GM12878 (cell line): ENCODE results near the gene RORB. TPM values are rescaled to one million over a fixed set of nuclear protein-coding genes. Genes with fewer than 3 reads are reported as not detected.

Experiments
- CHD2 ChIP-seq: IDR thresholded peaks from 2 replicates; pipeline ENCODE4 v1.6.1; 2011; ENCODE audit warnings: low read depth, low read length, improper control_type of control experiment, borderline replicate concordance
- EED ChIP-seq: sonication (generic); IDR thresholded peaks from 2 replicates; pipeline ENCODE4 v1.6.1; 2016; ENCODE audit warnings: antibody characterized with exemption, low read depth
- EGR1 ChIP-seq, 2 experiments: IDR thresholded peaks; 1 replicate in 1 of 2; 2 replicates in 1 of 2; pipeline ENCODE4 v1.6.1; 2011 to 2012; ENCODE audit warnings: low read depth in 2 of 2, low read length in 2 of 2, borderline replicate concordance in 1 of 2, mild to moderate bottlenecking in 1 of 2, moderate library complexity in 1 of 2
- JUND ChIP-seq: IDR thresholded peaks from 2 replicates; pipeline ENCODE4 v1.6.1; 2012; ENCODE audit warnings: low read depth, mild to moderate bottlenecking, low read length, improper control_type of control experiment, moderate library complexity
- KAT2A ChIP-seq: conservative IDR thresholded peaks from 2 replicates; pipeline ENCODE4 v1.6.1; 2011; ENCODE audit warnings: low read depth, low read length; ENCODE audit not compliant: control insufficient read depth
- KLF5 ChIP-seq: fragments of 450-650 bp; IDR thresholded peaks from 2 replicates; pipeline ENCODE4 v1.6.1; 2014; ENCODE audit warnings: mild to moderate bottlenecking; ENCODE audit not compliant: partially characterized antibody
- PAX5 ChIP-seq: IDR thresholded peaks from 2 replicates; pipeline ENCODE4 v1.6.1; 2011; ENCODE audit warnings: low read depth, low read length, borderline replicate concordance
- RCOR1 ChIP-seq: conservative IDR thresholded peaks from 2 replicates; pipeline ENCODE4 v1.6.1; 2012; ENCODE audit warnings: low read depth, low read length, improper control_type of control experiment
- STAT1 ChIP-seq: fragments of 450-650 bp; conservative IDR thresholded peaks from 2 replicates; pipeline ENCODE4 v1.6.1; 2014; ENCODE audit warnings: antibody characterized with exemption, mild to moderate bottlenecking
- WRNIP1 ChIP-seq: IDR thresholded peaks from 2 replicates; pipeline ENCODE4 v1.6.1; 2011; ENCODE audit warnings: low read depth, low read length, improper control_type of control experiment, borderline replicate concordance
- ZSCAN29 ChIP-seq: fragments of 450-650 bp; IDR thresholded peaks from 2 replicates; pipeline ENCODE4 v1.6.1; 2017; ENCODE audit warnings: mild to moderate bottlenecking, moderate library complexity
- polyA plus RNA-seq, 11 experiments: library from polyadenylated mRNA; depleted of rRNA in 4 of 11; unstranded in 6 of 11; stranded (reverse) in 5 of 11; fragments of >200 nt; fragmentation: Nextera tagmentation in 4 of 11; fragmentation: Illumina TruSeq in 1 of 11; extraction: Ambion mirVana in 4 of 11; extraction: Trizol in 1 of 11; gene quantifications; 1 replicate in 1 of 11; 2 replicates in 10 of 11; pipeline versions ENCODE4 v1.2.1 to v1.2.3, GENCODE V29; 2011 to 2016; ENCODE audit warnings: inconsistent platforms in 2 of 11, missing spikeins in 2 of 11, low read depth in 1 of 11
- total RNA-seq, 4 experiments: library from RNA; depleted of rRNA in 3 of 4; stranded (reverse); fragments of >200 nt in 3 of 4; fragmentation: Illumina TruSeq in 1 of 4; extraction: Trizol in 1 of 4; gene quantifications; 2 replicates each; pipeline versions ENCODE4 v1.2.1 to v1.2.3, GENCODE V29; 2013 to 2021
- TF ChIP-seq, protein P1 (sequence below): fragments of 450-650 bp; IDR thresholded peaks from 2 replicates; pipeline ENCODE4 v1.6.1; 2017; ENCODE audit warnings: mild to moderate bottlenecking
- TF ChIP-seq, protein P2 (sequence below), 3 experiments: IDR thresholded peaks in 2 of 3; conservative IDR thresholded peaks in 1 of 3; 2 replicates each; pipeline ENCODE4 v1.5.1; 2011; ENCODE audit warnings: low read depth in 3 of 3, low read length in 3 of 3, mild to moderate bottlenecking in 3 of 3, control low read depth in 2 of 3, moderate library complexity in 2 of 3, inconsistent platforms in 1 of 3, mixed read lengths in 1 of 3; ENCODE audit not compliant: control insufficient read depth in 2 of 3, insufficient read depth in 1 of 3; ENCODE audit errors: extremely low read depth in 1 of 3

The RORB gene
- total and polyA plus RNA-seq, 10 of the 15 experiments (the other 5 are each of a cell fraction or from before 2014, with no cell fraction given) = under 0.01 to 0.01 TPM; not detected in 8

DNA sequence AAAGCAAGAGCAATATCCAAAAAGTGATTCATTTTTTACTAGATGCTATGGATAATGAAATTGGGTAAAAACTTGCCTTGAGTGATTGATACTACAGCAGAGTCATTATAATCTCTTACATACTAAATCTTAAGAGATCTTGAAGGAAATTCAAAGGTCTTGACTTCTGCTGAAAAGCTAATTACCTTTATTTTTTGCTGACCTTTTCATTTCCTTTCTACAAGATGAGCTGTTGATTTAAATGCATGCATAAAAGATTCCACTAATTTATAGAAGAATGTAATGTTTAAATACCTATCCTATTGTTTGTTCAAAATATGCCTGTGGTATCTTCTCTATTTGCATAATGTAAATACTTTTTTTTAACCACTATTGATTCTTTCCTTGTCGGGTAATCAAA is 27.2 kb downstream of the RORB start (continued):
- TF ChIP-seq KAT2A = no peak
- no peak for TF ChIP-seq PAX5
- TF ChIP-seq STAT1 = no peak
- TF ChIP-seq EED = no peak
- TF ChIP-seq ZSCAN29 = no peak
- TF ChIP-seq, protein P1, sequence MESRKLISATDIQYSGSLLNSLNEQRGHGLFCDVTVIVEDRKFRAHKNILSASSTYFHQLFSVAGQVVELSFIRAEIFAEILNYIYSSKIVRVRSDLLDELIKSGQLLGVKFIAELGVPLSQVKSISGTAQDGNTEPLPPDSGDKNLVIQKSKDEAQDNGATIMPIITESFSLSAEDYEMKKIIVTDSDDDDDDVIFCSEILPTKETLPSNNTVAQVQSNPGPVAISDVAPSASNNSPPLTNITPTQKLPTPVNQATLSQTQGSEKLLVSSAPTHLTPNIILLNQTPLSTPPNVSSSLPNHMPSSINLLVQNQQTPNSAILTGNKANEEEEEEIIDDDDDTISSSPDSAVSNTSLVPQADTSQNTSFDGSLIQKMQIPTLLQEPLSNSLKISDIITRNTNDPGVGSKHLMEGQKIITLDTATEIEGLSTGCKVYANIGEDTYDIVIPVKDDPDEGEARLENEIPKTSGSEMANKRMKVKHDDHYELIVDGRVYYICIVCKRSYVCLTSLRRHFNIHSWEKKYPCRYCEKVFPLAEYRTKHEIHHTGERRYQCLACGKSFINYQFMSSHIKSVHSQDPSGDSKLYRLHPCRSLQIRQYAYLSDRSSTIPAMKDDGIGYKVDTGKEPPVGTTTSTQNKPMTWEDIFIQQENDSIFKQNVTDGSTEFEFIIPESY = no peak
- no peak for TF ChIP-seq EGR1 (IDR thresholded peaks at IDR 0.05; ENCODE audit: borderline replicate concordance in 1 of 2, low read depth in 2 of 2, low read length in 2 of 2)
- TF ChIP-seq KLF5 = no peak
- TF ChIP-seq CHD2 = no peak
- no peak for TF ChIP-seq JUND
- TF ChIP-seq RCOR1 = no peak
- TF ChIP-seq, protein P2, sequence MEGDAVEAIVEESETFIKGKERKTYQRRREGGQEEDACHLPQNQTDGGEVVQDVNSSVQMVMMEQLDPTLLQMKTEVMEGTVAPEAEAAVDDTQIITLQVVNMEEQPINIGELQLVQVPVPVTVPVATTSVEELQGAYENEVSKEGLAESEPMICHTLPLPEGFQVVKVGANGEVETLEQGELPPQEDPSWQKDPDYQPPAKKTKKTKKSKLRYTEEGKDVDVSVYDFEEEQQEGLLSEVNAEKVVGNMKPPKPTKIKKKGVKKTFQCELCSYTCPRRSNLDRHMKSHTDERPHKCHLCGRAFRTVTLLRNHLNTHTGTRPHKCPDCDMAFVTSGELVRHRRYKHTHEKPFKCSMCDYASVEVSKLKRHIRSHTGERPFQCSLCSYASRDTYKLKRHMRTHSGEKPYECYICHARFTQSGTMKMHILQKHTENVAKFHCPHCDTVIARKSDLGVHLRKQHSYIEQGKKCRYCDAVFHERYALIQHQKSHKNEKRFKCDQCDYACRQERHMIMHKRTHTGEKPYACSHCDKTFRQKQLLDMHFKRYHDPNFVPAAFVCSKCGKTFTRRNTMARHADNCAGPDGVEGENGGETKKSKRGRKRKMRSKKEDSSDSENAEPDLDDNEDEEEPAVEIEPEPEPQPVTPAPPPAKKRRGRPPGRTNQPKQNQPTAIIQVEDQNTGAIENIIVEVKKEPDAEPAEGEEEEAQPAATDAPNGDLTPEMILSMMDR (IDR thresholded peaks at IDR 0.05 in 2 of 3, conservative IDR thresholded peaks at IDR 0.05 in 1 of 3; ENCODE audit: control insufficient read depth in 2 of 3, extremely low read depth in 1 of 3, insufficient read depth in 1 of 3, low read depth in 3 of 3, low read length in 3 of 3) = no peak
- TF ChIP-seq WRNIP1 = no peak
